Right lung (tissue), 5 donors: ENCODE data around the gene DLK1. TPM values are rescaled to one million over a fixed set of nuclear protein-coding genes. Genes with fewer than 3 reads are reported as not detected.

Source experiments
- polyA plus RNA-seq, 5 donors: library from polyadenylated mRNA; unstranded; fragments of 120-200 nt; gene quantifications; one replicate each; pipeline versions ENCODE4 v1.2.1 to v1.2.3, GENCODE V29; 2013; ENCODE audit warnings: inconsistent platforms in 1 of 5, low replicate concordance in 1 of 5; ENCODE audit not compliant: insufficient read length in 5 of 5, insufficient read depth in 1 of 5

DLK1 gene
- polyA plus RNA-seq, 5 donors = 0.41 to 117 (median 2.8) TPM

Other genes with a start within 250 kb of the DLK1 start
- 1 to 10 TPM; 1.3 to 2.9 (median 2.1) TPM for gene BEGAIN, start 139.5 kb upstream of the DLK1 start, polyA plus RNA-seq
- gene MEG3, start 99.2 kb downstream of the DLK1 start, polyA plus RNA-seq = 100 to 1,000 TPM; 278 to 559 (median 387) TPM
- 1 to 10 TPM in 1 of 5 donors, under 1 TPM in 4; 0.07 to 2.4 (median 0.11) TPM for gene RTL1, start 176.8 kb downstream of the DLK1 start, polyA plus RNA-seq